ENCODE measurements around the gene SARNP. TPM values are rescaled to one million over a fixed set of nuclear protein-coding genes. Genes with fewer than 3 reads are reported as not detected.

SARNP gene
- total and polyA plus RNA-seq, 10 of the 15 experiments (the other 5 are each of a cell fraction or from before 2014, with no cell fraction given), result 77.6 to 445 (median 188) TPM

GRCh38 chr12:55797068-55797467 is 20.5 kb downstream of the SARNP start:
- Histone ChIP-seq H3K9me3 (replicated peaks; ENCODE audit: control insufficient read depth, insufficient read depth, low read length) (no peaks in the 10 kb centered on the region), H3K4me1 (ENCODE audit: control insufficient read depth, insufficient read depth, low read length) (no peaks in the 10 kb centered on the region), H3K27ac (ENCODE audit: control insufficient read depth, insufficient read depth) (no peak overlapping the region), H3K9ac (ENCODE audit: control insufficient read depth, insufficient read depth, low read length) (no peak overlapping the region), H3K36me3 (ENCODE audit: control insufficient read depth in 2 of 2, insufficient read depth in 2 of 2, low read length in 1 of 2) (peaks cover 0 to 24% of the 10 kb centered on the region in 2 experiments), H2AFZ (ENCODE audit: control insufficient read depth, low read depth, low read length) (no peak overlapping the region), H3K79me2 (ENCODE audit: control insufficient read depth, insufficient read depth, low read length) (peaks cover 2% of the 10 kb centered on the region), H3K4me2 (ENCODE audit: control insufficient read depth, insufficient read depth) (no peak overlapping the region), H3K27me3 (replicated peaks in 1 of 2; ENCODE audit: control insufficient read depth in 2 of 2, insufficient read depth in 2 of 2, low read length in 1 of 2) (no peaks in the 10 kb centered on the region), H4K20me1 (ENCODE audit: control insufficient read depth, insufficient read depth) (no peaks in the 10 kb centered on the region), H3K4me3 (no peak overlapping the region)
- intact Hi-C loops (cut with micrococcal nuclease; ENCODE audit: unreplicated experiment), result loop anchor here (5.0 kb wide), 1 partner anchor 60 kb away; no protein-coding TSS in a partner anchor
- ATAC-seq, result no peak
- POLR2A ChIA-PET, result interaction anchor here (1.1 kb wide), 1 partner anchor 128 kb away, joined by 3 read pairs; no protein-coding TSS in a partner anchor
- in situ Hi-C loops (cut with MboI), result no loop called here
- FAIRE-seq, result no peak
- TSS peak; percentile 24 for BruUV-seq (replicated peaks)
- SMC1A ChIA-PET (ENCODE audit: uncharacterized antibody, unreplicated experiment), result interaction anchor here (0.6 to 5.2 kb wide), 7 partner anchors 10 to 58 kb away, joined by 3 to 30 read pairs (median 5); partner anchors contain the start of genes ORMDL2 and SARNP
- no peak for DNase-seq (ENCODE audit: low read depth, low spot score)
- CTCF ChIA-PET, result interaction anchor here (0.6 to 6.7 kb wide), 15 partner anchors 9 to 772 kb away, joined by 3 to 65 read pairs (median 5); partner anchors contain the start of genes ORMDL2 and SARNP
- 89% methylated on average over 5 of the region's 5 CpGs for WGBS (ENCODE audit: insufficient coverage, insufficient replicate concordance, low lambda C conversion rate, missing lambda C conversion rate)
- RAD21 ChIA-PET (ENCODE audit: unreplicated experiment), result interaction anchor here (1.3 to 3.0 kb wide), 2 partner anchors 53 to 59 kb away, joined by 4 to 11 read pairs; no protein-coding TSS in a partner anchor
- TF ChIP-seq CEBPZ (IDR thresholded peaks at IDR 0.05; ENCODE audit: low read depth, low read length) (no peak), SP1 (IDR thresholded peaks at IDR 0.05; ENCODE audit: low read depth, low read length) (no peak), HDGF (IDR thresholded peaks at IDR 0.05) (no peak), POLR2AphosphoS2 (IDR thresholded peaks at IDR 0.05; ENCODE audit: low read depth, low read length) (no peak), TCF3 (IDR thresholded peaks at IDR 0.05; ENCODE audit: borderline replicate concordance, insufficient read depth, low read depth, low read length) (no peak), ZBTB40 (IDR thresholded peaks at IDR 0.05; ENCODE audit: borderline replicate concordance) (no peak), DPF2 (IDR thresholded peaks at IDR 0.05) (no peak), CTCF (IDR thresholded peaks at IDR 0.05 in 2 of 3, conservative IDR thresholded peaks at IDR 0.05 in 1 of 3; ENCODE audit: control insufficient read depth in 2 of 3, extremely low read depth in 1 of 3, insufficient read depth in 1 of 3, low read depth in 3 of 3, low read length in 3 of 3) (peak; percentile 14 to 36 (median 19); a peak in 3 of 6 replicates), FOXK2 (IDR thresholded peaks at IDR 0.05) (no peak), POLR2AphosphoS5 (IDR thresholded peaks at IDR 0.05; ENCODE audit: low read length) (no peak), SMC3 (IDR thresholded peaks at IDR 0.05; ENCODE audit: borderline replicate concordance, low read length) (peak; percentile 32; the same call in 1 of the 2 replicates), NBN (IDR thresholded peaks at IDR 0.05) (no peak), PBX3 (IDR thresholded peaks at IDR 0.05; ENCODE audit: insufficient replicate concordance, low read depth, low read length) (no peak), NFIC (IDR thresholded peaks at IDR 0.05; ENCODE audit: low read depth, low read length) (no peak)

All from GM12878 (cell line).